Panc1 (cell line): ENCODE measurements around the gene MRPS35. TPM values are rescaled to one million over a fixed set of nuclear protein-coding genes. Genes with fewer than 3 reads are reported as not detected.

Experiments
- ATAC-seq: fragments of 200-7000 bp; cut with Tn5 transposase; 2 replicates; pipeline ENCODE4 v1.9.1; 2020; ENCODE audit warnings: mild to moderate bottlenecking, moderate library complexity
- BruUV-seq: library from RNA; stranded (reverse); fragments of 400-500 nt; replicated peaks from 2 replicates; lab custom pipeline; 2021; lab: Mats Ljungman, UMichigan
- CTCF ChIA-PET: fragments of 300-600 bp; sonication (Branson Sonifier 250); formaldehyde crosslinking; loops from one replicate; lab custom pipeline; 2022; ENCODE audit warnings: antibody characterized with exemption; lab: Charles Lee
- POLR2A ChIA-PET: fragments of 300-600 bp; sonication (Branson Sonifier 250); formaldehyde crosslinking; loops from one replicate; lab custom pipeline; 2022; ENCODE audit warnings: antibody characterized with exemption; lab: Charles Lee
- DNase-seq: peaks from one replicate; pipeline ENCODE4 v3.0.0-alpha.2; 2010; ENCODE audit warnings: low read depth, low spot score
- H3K27ac ChIP-seq: 2 replicates; pipeline ENCODE4 v1.5.1; 2011; ENCODE audit warnings: mild to moderate bottlenecking, low read length, inconsistent platforms
- H3K27me3 ChIP-seq: fragments of 200-500 bp; sonication (Bioruptor generic); 2 replicates; pipeline ENCODE4 v1.6.0; 2014; ENCODE audit warnings: low read length, inconsistent platforms; ENCODE audit not compliant: control insufficient read depth, insufficient read depth
- H3K36me3 ChIP-seq: fragments of 200-500 bp; sonication (Bioruptor generic); 2 replicates; pipeline ENCODE4 v1.5.1; 2014; ENCODE audit warnings: inconsistent platforms, mild to moderate bottlenecking, low read length, moderate library complexity; ENCODE audit not compliant: control insufficient read depth, insufficient read depth
- H3K4me1 ChIP-seq: 2 replicates; pipeline ENCODE4 v1.5.1; 2011; ENCODE audit warnings: inconsistent platforms, mild to moderate bottlenecking, low read length, moderate library complexity; ENCODE audit not compliant: control insufficient read depth, insufficient read depth
- H3K4me3 ChIP-seq, 2 experiments: 2 replicates each; pipeline ENCODE4 v1.5.1; 2011 to 2012; ENCODE audit warnings: low read depth in 2 of 2, low read length in 2 of 2, mild to moderate bottlenecking in 2 of 2, inconsistent platforms in 1 of 2, moderate library complexity in 1 of 2
- H3K9me3 ChIP-seq: fragments of 200-500 bp; sonication (Bioruptor generic); 2 replicates; pipeline ENCODE4 v1.5.1; 2014; ENCODE audit warnings: low read depth, mild to moderate bottlenecking, inconsistent platforms, low read length, moderate library complexity; ENCODE audit not compliant: control insufficient read depth, insufficient read depth
- CTCF ChIP-seq: fragments of 450-650 bp; IDR thresholded peaks from 2 replicates; pipeline ENCODE4 v1.5.1; 2017; ENCODE audit warnings: mild to moderate bottlenecking
- POLR2AphosphoS5 ChIP-seq: IDR thresholded peaks from 2 replicates; pipeline ENCODE4 v1.6.1; 2012; ENCODE audit warnings: mild to moderate bottlenecking, low read depth, low read length, moderate library complexity
- REST ChIP-seq, 2 experiments: IDR thresholded peaks; 2 replicates each; pipeline ENCODE4 v1.6.1; 2011 to 2012; ENCODE audit warnings: low read depth in 2 of 2, control low read depth in 1 of 2, low read length in 1 of 2, mild to moderate bottlenecking in 1 of 2, moderate library complexity in 1 of 2; ENCODE audit not compliant: insufficient read depth in 1 of 2
- SIN3A ChIP-seq: IDR thresholded peaks from 2 replicates; pipeline ENCODE4 v1.6.1; 2012; ENCODE audit warnings: low read depth, mild to moderate bottlenecking, low read length, moderate library complexity, borderline replicate concordance; ENCODE audit not compliant: insufficient read depth
- TCF7L2 ChIP-seq: IDR thresholded peaks from 2 replicates; pipeline ENCODE4 v1.6.1; 2011; ENCODE audit warnings: mild to moderate bottlenecking, low read depth, low read length, inconsistent platforms
- in situ Hi-C: cut with HindIII; loops from 2 replicates; pipeline ENCODE4 v1.10.0; 2016; ENCODE audit warnings: low sequenced_read_pairs, low pct_unique_long_range_greater_than_20kb
- intact Hi-C: fragments of 100-400 bp; cut with micrococcal nuclease; formaldehyde crosslinking; loops from one replicate; pipeline ENCODE4 v1.10.0; 2022; ENCODE audit not compliant: unreplicated experiment
- total RNA-seq: library from RNA; stranded (reverse); gene quantifications from one replicate; pipeline ENCODE4 v1.2.1, GENCODE V29; 2021; ENCODE audit not compliant: unreplicated experiment

The MRPS35 gene
- total RNA-seq, 1 experiment from 2014 or later = 63.9 TPM

- no TSS peak for BruUV-seq
- intact Hi-C loops = no loop called here
- ChIA-PET POLR2A (no interaction called here), CTCF (no interaction called here)
- Histone ChIP-seq H3K36me3 (peaks cover 7% of the 10 kb centered on the region), H3K4me1 (no peaks in the 10 kb centered on the region), H3K27me3 (no peaks in the 10 kb centered on the region), H3K4me3 (no peak overlapping the region), H3K27ac (no peak overlapping the region), H3K9me3 (no peaks in the 10 kb centered on the region)
- no peak for ATAC-seq
- in situ Hi-C loops = no loop called here
- no peak for DNase-seq
- TF ChIP-seq REST (IDR thresholded peaks at IDR 0.05; ENCODE audit: insufficient read depth in 1 of 2, low read depth in 2 of 2, low read length in 1 of 2) (no peak), CTCF (no peak), POLR2AphosphoS5 (no peak), SIN3A (no peak), TCF7L2 (no peak)
These were observed 30.0 kb upstream of the MRPS35 start for GRCh38 chr12:27680619-27681018.

GRCh38 chr12:27682534-27682933, 28.1 kb upstream of the MRPS35 start:
- Histone ChIP-seq H3K9me3 (no peaks in the 10 kb centered on the region), H3K36me3 (peaks cover 10% of the 10 kb centered on the region), H3K27me3 (no peaks in the 10 kb centered on the region), H3K4me1 (no peaks in the 10 kb centered on the region), H3K4me3 (no peak overlapping the region), H3K27ac (no peak overlapping the region)
- CTCF ChIA-PET = no interaction called here
- TF ChIP-seq CTCF (no peak), REST (IDR thresholded peaks at IDR 0.05; ENCODE audit: insufficient read depth in 1 of 2, low read depth in 2 of 2, low read length in 1 of 2) (no peak), POLR2AphosphoS5 (no peak), SIN3A (no peak), TCF7L2 (no peak)
- in situ Hi-C loops (no loop called here), intact Hi-C loops (no loop called here)
- POLR2A ChIA-PET = no interaction called here
- no TSS peak for BruUV-seq
- no peak for DNase-seq
- no peak for ATAC-seq
